Transverse colon (tissue), 3 donors: ENCODE data around the gene EIF4E1B.

Experiments used
- CTCF ChIP-seq, 5 experiments: fragments of 200-600 bp in 3 of 5; fragments of 450-650 bp in 2 of 5; sonication (generic) in 3 of 5; IDR thresholded peaks; 1 replicate in 2 of 5; 2 replicates in 3 of 5; pipeline ENCODE4 v1.5.1; 2016 to 2017; ENCODE audit warnings: antibody characterized with exemption in 5 of 5, inconsistent platforms in 3 of 5, mild to moderate bottlenecking in 2 of 5, moderate library complexity in 1 of 5
- EP300 ChIP-seq: sonication (generic); formaldehyde crosslinking; IDR thresholded peaks from one replicate; pipeline ENCODE4 v1.6.1; 2017; ENCODE audit warnings: antibody characterized with exemption, low read depth
- POLR2A ChIP-seq: fragments of 450-650 bp; IDR thresholded peaks from one replicate; pipeline ENCODE4 v1.6.1; 2016; ENCODE audit warnings: antibody characterized with exemption, mild to moderate bottlenecking, moderate library complexity

DNA sequence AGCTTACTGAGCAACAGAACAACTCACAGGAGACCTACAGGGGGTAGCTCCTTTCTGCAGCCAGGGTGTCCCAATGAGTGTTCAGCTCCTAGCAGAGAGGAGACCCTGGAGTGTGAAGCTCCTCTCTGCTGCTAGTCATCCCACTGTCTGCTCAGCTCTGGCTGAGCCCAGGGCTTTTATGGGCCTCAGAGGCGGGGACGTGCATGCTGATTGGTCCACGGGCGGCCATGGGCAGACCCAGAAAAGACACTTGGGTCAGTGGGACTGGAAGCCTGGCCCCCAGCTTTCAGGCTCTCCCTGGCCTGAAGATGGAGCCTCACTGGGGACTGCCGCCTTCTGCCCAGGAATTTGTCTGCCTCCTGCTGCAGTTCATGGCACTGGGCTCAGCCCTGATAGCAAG, 57.4 kb downstream of the EIF4E1B start:
- TF ChIP-seq CTCF (IDR thresholded peaks at IDR 0.05): no peak
- no peak for TF ChIP-seq POLR2A
- TF ChIP-seq EP300: no peak
